Stimulated activated naive B cell treated with anti-CD40 and anti-IgM and Interleukin-4, amounts not matched to agents 10 μg/mL and 1 μg/mL and 100 μg/mL, for 72 hours (primary cell): ENCODE results near the gene SUPT4H1.
A peak's percentile ranks its signal among the peaks of the same experiment; 100 is the strongest.

Experiments
- ATAC-seq, 2 donors: fragments of 150-1000 bp; cut with Tn5 transposase; replicated peaks; 2 replicates each; pipeline ENCODE4 v1.10.0; 2021; ENCODE audit warnings: moderate library complexity in 1 of 2
- DNase-seq: peaks from one replicate; pipeline ENCODE4 v3.0.0; 2021
- H3K27ac Mint-ChIP-seq: one replicate; pipeline ENCODE4 v1.8.0; 2022; ENCODE audit warnings: mild to moderate bottlenecking, mixed read lengths
- H3K27me3 Mint-ChIP-seq, 2 donors: one replicate each; pipeline ENCODE4 v1.8.0; 2022; ENCODE audit warnings: mixed read lengths in 2 of 2
- H3K36me3 Mint-ChIP-seq, 2 donors: one replicate each; pipeline ENCODE4 v1.8.0; 2022; ENCODE audit warnings: mixed read lengths in 2 of 2, mild to moderate bottlenecking in 1 of 2
- H3K4me1 Mint-ChIP-seq, 2 donors: one replicate each; pipeline ENCODE4 v1.8.0; 2022; ENCODE audit warnings: mixed read lengths in 2 of 2, mild to moderate bottlenecking in 1 of 2
- H3K4me3 Mint-ChIP-seq, 2 donors: one replicate each; pipeline ENCODE4 v1.8.0; 2022; ENCODE audit warnings: mild to moderate bottlenecking in 2 of 2, mixed read lengths in 2 of 2, moderate library complexity in 1 of 2
- H3K9me3 Mint-ChIP-seq, 2 donors: one replicate each; pipeline ENCODE4 v1.8.0; 2022; ENCODE audit warnings: mixed read lengths in 2 of 2, mild to moderate bottlenecking in 1 of 2

The SUPT4H1 gene

DNA sequence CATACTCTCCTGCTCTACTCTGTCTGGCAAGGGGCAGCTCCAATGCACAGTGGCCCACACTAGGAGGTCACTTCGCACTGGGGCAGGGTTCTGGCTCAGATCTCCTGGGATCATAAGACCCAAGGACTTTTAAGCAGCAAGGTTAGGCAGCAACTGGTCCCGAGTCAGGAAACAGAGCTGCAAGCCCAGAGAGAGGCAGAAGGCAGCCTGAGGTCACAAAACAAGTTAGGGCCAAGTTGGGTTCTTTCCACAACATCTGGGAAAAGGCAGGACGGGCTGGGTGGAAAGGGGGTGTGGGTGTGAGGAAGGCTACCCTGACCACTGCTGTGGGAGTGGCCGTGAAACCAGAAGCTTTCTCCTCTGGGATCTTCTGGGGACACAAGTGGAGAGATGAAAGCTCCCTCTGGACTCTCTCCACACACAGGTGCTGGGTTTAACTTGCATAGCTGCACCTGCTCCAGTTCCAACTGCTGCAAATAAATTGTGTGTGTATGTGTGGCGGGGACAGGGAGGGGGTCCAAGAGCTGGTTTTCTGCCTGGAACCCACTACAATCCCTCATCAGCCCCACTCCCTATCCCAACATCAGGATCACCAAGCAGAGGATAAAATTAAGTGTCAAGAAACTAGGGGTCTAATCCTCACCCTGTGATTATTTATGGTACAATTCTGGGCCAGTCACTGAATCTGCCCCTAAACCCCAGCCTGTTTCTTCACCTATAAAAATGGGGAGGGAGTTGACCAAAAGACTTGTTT is 15.4 kb downstream of the SUPT4H1 start:
- Mint-ChIP-seq H3K27me3 (peaks cover 8% of the 10 kb centered on the region in 2 donors), H3K4me3 (peak overlapping the region; percentile 100), H3K27ac (peak overlapping the region; percentile 100), H3K9me3 (peaks cover 4 to 5% of the 10 kb centered on the region in 2 donors), H3K4me1 (peaks cover 65 to 91% of the 10 kb centered on the region in 2 donors), H3K36me3 (peaks cover 42 to 54% of the 10 kb centered on the region in 2 donors)
- no peak for ATAC-seq
- peak; percentile 37 for DNase-seq

DNA sequence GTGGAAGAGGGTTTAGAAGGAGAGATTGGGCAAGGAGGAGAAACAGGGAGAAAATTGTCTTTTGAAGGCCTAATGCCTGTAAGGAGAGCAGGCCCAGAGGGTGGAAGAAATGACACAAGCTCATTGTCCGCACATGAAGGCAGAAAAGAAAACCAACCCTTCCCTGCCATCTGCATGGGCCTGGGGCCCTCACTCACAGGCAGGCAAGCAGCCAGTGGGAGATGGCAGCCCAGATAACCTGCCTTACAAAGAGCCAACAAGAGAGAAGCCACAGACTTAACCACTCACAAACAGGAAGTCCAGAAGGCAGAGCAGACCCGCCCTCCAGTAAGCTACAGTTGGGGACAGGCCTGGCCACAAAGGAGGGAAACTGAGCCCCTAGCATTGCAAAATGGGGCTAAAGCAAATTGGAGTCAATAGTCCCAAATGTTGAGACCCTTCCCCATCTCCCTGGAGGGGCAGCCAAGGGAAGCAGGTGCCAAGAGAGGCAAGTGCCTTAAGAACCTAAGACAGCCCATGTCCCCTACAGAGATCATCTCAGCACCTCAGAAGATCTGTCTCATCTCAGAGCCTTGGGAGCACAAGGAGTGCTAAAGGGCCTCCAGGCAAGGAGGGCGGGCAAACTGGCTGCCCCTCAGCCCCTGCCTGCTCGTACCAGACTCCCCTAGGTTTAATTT is 16.1 kb downstream of the SUPT4H1 start:
- Mint-ChIP-seq H3K36me3 (peaks cover 46 to 60% of the 10 kb centered on the region in 2 donors), H3K27me3 (peaks cover 13 to 15% of the 10 kb centered on the region in 2 donors), H3K4me3 (peak overlapping the region; percentile 100), H3K9me3 (peaks cover 5 to 6% of the 10 kb centered on the region in 2 donors), H3K4me1 (peaks cover 71 to 94% of the 10 kb centered on the region in 2 donors), H3K27ac (peak overlapping the region; percentile 100)
- DNase-seq = peak; percentile 67
- peak; percentile 8 to 14 for ATAC-seq

- Mint-ChIP-seq H3K27me3 (peaks cover 16 to 19% of the 10 kb centered on the region in 2 donors), H3K36me3 (peaks cover 50 to 60% of the 10 kb centered on the region in 2 donors), H3K9me3 (peaks cover 5 to 6% of the 10 kb centered on the region in 2 donors), H3K4me1 (peaks cover 74 to 96% of the 10 kb centered on the region in 2 donors), H3K27ac (peak overlapping the region; percentile 100), H3K4me3 (peak overlapping the region; percentile 100)
- DNase-seq (peak; percentile 46), ATAC-seq (no peak)
Observed at GRCh38 chr17:58335061-58335731, 16.8 kb downstream of the SUPT4H1 start.

DNA sequence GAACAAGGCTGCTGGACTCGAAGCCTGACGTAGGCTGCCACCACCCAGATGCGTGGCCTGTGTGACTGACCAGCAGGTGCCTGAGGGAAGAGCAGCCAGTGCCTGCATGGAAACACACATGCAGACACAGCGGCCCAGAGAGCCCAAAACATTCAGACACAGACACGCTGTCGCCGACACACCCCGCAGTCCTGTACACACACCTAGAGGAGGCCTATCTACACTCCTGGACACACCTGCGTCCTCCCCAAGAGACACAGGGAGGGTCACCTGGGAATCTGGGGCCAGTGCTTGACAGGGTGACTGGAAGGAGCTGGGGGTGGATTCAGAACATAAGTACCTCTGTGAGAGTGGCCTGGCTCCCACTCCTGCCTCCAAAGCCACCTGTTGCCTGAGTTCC is 17.3 kb downstream of the SUPT4H1 start:
- H3K27ac Mint-ChIP-seq = peak overlapping the region; percentile 100
- no peak for ATAC-seq
- peaks cover 5 to 6% of the 10 kb centered on the region in 2 donors for H3K9me3 Mint-ChIP-seq
- H3K36me3 Mint-ChIP-seq = peaks cover 51 to 60% of the 10 kb centered on the region in 2 donors
- H3K4me1 Mint-ChIP-seq = peaks cover 74 to 95% of the 10 kb centered on the region in 2 donors
- H3K4me3 Mint-ChIP-seq = peak overlapping the region; percentile 100
- no peak for DNase-seq
- H3K27me3 Mint-ChIP-seq = peaks cover 16 to 19% of the 10 kb centered on the region in 2 donors

GRCh38 chr17:58334256-58334655 is 17.7 kb downstream of the SUPT4H1 start:
- DNase-seq (no peak), ATAC-seq (no peak)
- Mint-ChIP-seq H3K36me3 (peaks cover 52 to 60% of the 10 kb centered on the region in 2 donors), H3K27ac (peak overlapping the region; percentile 100), H3K27me3 (peaks cover 16 to 19% of the 10 kb centered on the region in 2 donors), H3K4me3 (peak overlapping the region; percentile 100), H3K4me1 (peaks cover 74 to 95% of the 10 kb centered on the region in 2 donors), H3K9me3 (peaks cover 5 to 6% of the 10 kb centered on the region in 2 donors)

DNA sequence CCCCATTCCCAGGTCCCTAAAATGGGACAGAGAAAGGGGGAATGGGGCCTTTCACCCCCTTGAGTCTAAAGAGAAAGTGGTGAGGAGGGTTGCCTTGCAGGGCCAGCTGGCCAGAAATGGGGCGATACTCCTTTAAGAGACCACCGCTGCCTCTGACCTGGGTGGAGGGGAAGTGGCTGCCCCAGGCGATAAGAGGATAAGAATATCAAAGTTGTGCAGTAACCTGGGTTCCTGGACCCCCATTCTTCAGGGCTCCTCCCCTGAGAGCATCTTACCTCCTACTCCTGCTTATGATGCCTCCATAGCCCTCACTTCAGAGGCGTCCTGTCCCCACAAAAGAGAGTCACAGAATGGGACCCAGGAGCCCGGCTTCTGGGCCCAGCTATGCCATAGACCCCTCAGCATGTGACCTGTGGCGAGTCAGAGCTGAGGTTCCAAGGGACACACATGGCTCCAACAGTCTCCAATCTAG is 18.2 kb downstream of the SUPT4H1 start:
- peaks cover 51 to 60% of the 10 kb centered on the region in 2 donors for H3K36me3 Mint-ChIP-seq
- DNase-seq = peak; percentile 29
- peaks cover 74 to 95% of the 10 kb centered on the region in 2 donors for H3K4me1 Mint-ChIP-seq
- peaks cover 16 to 19% of the 10 kb centered on the region in 2 donors for H3K27me3 Mint-ChIP-seq
- peak overlapping the region; percentile 100 for H3K27ac Mint-ChIP-seq
- no peak for ATAC-seq
- peak overlapping the region; percentile 100 for H3K4me3 Mint-ChIP-seq
- peaks cover 5 to 6% of the 10 kb centered on the region in 2 donors for H3K9me3 Mint-ChIP-seq

GRCh38 chr17:58332778-58333735 is 18.9 kb downstream of the SUPT4H1 start:
- Mint-ChIP-seq H3K27ac (peak overlapping the region; percentile 100), H3K4me3 (peak overlapping the region; percentile 100), H3K36me3 (peaks cover 47 to 58% of the 10 kb centered on the region in 2 donors), H3K27me3 (peaks cover 16 to 22% of the 10 kb centered on the region in 2 donors), H3K9me3 (peaks cover 5 to 6% of the 10 kb centered on the region in 2 donors), H3K4me1 (peaks cover 80 to 95% of the 10 kb centered on the region in 2 donors)
- DNase-seq = peak; percentile 76
- peak; percentile 0 to 1 for ATAC-seq

GRCh38 chr17:58331815-58332777 is 19.9 kb downstream of the SUPT4H1 start:
- Mint-ChIP-seq H3K9me3 (peaks cover 5 to 6% of the 10 kb centered on the region in 2 donors), H3K36me3 (peaks cover 45 to 56% of the 10 kb centered on the region in 2 donors), H3K4me3 (peak overlapping the region; percentile 100), H3K4me1 (peaks cover 78 to 95% of the 10 kb centered on the region in 2 donors), H3K27me3 (peaks cover 16 to 26% of the 10 kb centered on the region in 2 donors), H3K27ac (peak overlapping the region; percentile 100)
- DNase-seq (peak; percentile 92), ATAC-seq (peak; percentile 10 to 17)

DNA sequence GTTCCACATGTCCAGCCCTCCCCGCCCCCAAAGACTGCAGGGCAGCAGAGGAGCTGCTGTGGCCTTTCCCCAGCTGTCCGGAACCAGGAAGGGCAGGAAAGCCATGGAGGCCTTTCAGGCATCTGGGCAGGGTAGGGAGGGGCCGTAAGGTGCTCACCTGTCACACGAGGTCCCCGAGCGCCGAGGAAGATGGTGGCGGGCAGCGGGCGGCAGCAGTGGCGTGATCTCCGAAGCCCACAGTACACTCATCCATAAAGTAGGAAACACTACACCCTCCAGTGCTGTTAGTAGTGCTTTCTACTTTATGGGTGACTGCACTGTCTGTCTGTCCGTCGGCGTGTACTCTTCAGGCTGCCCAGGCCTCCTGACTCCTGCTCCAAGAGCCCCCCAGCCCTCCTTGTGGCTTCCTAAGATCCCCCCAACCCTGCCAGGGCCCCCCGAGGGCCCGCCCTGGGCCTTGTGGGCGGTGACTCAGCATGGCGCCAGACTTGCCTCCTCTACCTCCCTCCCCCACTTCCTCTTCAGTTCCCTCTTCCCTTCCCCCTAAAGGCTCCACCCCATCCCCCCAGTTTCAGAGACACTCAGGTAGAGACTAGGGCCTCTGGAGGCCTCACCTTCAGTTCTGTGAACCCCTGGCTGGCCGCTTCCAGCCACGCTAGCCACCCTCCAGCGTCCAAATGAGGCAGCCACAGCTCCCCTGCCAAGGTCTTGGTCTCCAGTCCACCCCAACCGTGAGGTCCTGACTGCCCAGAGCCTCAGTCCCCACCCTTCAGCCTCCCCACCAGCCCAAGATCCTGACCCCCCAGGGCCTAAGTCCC is 20.8 kb downstream of the SUPT4H1 start:
- DNase-seq = peak; percentile 65
- H3K4me1 Mint-ChIP-seq = peaks cover 74 to 94% of the 10 kb centered on the region in 2 donors
- no peak for ATAC-seq
- H3K9me3 Mint-ChIP-seq = peaks cover 5 to 6% of the 10 kb centered on the region in 2 donors
- H3K36me3 Mint-ChIP-seq = peaks cover 45 to 62% of the 10 kb centered on the region in 2 donors
- H3K27me3 Mint-ChIP-seq = peaks cover 16 to 32% of the 10 kb centered on the region in 2 donors
- H3K27ac Mint-ChIP-seq = peak overlapping the region; percentile 100
- peak overlapping the region; percentile 100 for H3K4me3 Mint-ChIP-seq

DNA sequence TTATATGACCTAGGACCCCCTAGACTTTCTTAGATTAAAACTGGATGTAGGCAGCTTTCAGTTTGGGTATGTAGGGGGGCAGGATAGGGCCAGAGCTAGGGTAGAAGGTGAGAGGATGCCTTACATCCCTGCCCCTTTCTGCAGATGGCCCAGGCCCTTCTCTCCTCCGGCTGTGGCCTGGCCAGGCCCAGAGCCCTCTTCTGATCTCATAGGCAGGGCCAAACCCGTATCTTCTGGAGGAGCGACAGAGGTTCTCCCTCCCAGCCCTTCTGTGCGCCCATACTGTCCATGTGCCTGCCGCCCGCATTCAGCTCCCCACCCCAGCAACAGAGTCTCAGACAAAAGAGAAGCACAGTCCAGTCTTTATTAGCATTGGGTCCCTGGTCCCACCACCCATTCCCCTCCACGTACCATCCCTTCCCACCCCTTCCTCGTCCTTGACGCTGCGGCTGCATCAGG is 21.4 kb downstream of the SUPT4H1 start:
- Mint-ChIP-seq H3K4me3 (peak overlapping the region; percentile 100), H3K4me1 (peaks cover 72 to 94% of the 10 kb centered on the region in 2 donors), H3K36me3 (peaks cover 45 to 64% of the 10 kb centered on the region in 2 donors), H3K27me3 (peaks cover 16 to 35% of the 10 kb centered on the region in 2 donors), H3K9me3 (peaks cover 5 to 6% of the 10 kb centered on the region in 2 donors), H3K27ac (peak overlapping the region; percentile 100)
- peak; percentile 37 for DNase-seq
- no peak for ATAC-seq

- peak overlapping the region; percentile 100 for H3K27ac Mint-ChIP-seq
- H3K9me3 Mint-ChIP-seq = peaks cover 5 to 6% of the 10 kb centered on the region in 2 donors
- H3K4me1 Mint-ChIP-seq = peaks cover 72 to 94% of the 10 kb centered on the region in 2 donors
- H3K27me3 Mint-ChIP-seq = peaks cover 16 to 39% of the 10 kb centered on the region in 2 donors
- DNase-seq = peak; percentile 63
- peaks cover 45 to 62% of the 10 kb centered on the region in 2 donors for H3K36me3 Mint-ChIP-seq
- peak overlapping the region; percentile 100 for H3K4me3 Mint-ChIP-seq
- ATAC-seq = peak; percentile 8 to 11
Observed at GRCh38 chr17:58329810-58330537, 22.0 kb downstream of the SUPT4H1 start.
